ENCODE measurements around the gene FAM3D.

- no peak for TF ChIP-seq CTCF (IDR thresholded peaks at IDR 0.05)
- no peak for TF ChIP-seq EZH2 (IDR thresholded peaks at IDR 0.05)
Measured at GRCh38 chr3:58667704-58668103, 1.1 kb upstream of the FAM3D start.
